Measurements from ENCODE around the gene RHEB. TPM values are rescaled to one million over a fixed set of nuclear protein-coding genes. Genes with fewer than 3 reads are reported as not detected.
A peak's percentile ranks its signal among the peaks of the same experiment; 100 is the strongest.

The RHEB gene
- total and polyA plus RNA-seq, 8 donors, result 28.6 to 65.9 (median 35.8) TPM

- WGBS, 2 donors, result 86 to 92% methylated on average over 2 of the region's 2 CpGs
- no peak for ATAC-seq
- Histone ChIP-seq H3K9me3 (no peaks in the 10 kb centered on the region), H3K4me3 (no peak overlapping the region), H3K4me1 (peaks cover 18 to 37% (median 22%) of the 10 kb centered on the region in 3 donors), H3K36me3 (no peaks in the 10 kb centered on the region), H3K27me3 (no peaks in the 10 kb centered on the region), H3K27ac (no peak overlapping the region)
- intact Hi-C loops (cut with DNase I), result no loop called here
- no peak for TF ChIP-seq CTCF (IDR thresholded peaks at IDR 0.05)
- DNase-seq, result no peak
- no peak for FAIRE-seq
These were observed 30.2 kb downstream of the RHEB start for GRCh38 chr7:151489498-151489897.

- peaks cover 4 to 26% (median 8%) of the 10 kb centered on the region in 3 donors for H3K4me1 ChIP-seq
- peaks cover 0 to 2% (median 0%) of the 10 kb centered on the region in 3 donors for H3K36me3 ChIP-seq
- ATAC-seq (no peak), DNase-seq (no peak), FAIRE-seq (no peak)
- H3K4me3 ChIP-seq, result no peak overlapping the region
- H3K27ac ChIP-seq, result no peak overlapping the region
- no peaks in the 10 kb centered on the region for H3K9me3 ChIP-seq
- intact Hi-C loops (cut with DNase I), result no loop called here
- no peak for TF ChIP-seq CTCF (IDR thresholded peaks at IDR 0.05)
- no peaks in the 10 kb centered on the region for H3K27me3 ChIP-seq
These were observed 31.6 kb downstream of the RHEB start for GRCh38 chr7:151488096-151488495.

- Histone ChIP-seq H3K27ac (no peak overlapping the region), H3K4me3 (no peak overlapping the region), H3K9me3 (no peaks in the 10 kb centered on the region), H3K4me1 (peaks cover 3 to 26% (median 7%) of the 10 kb centered on the region in 3 donors), H3K27me3 (no peaks in the 10 kb centered on the region), H3K36me3 (peaks cover 0 to 4% (median 3%) of the 10 kb centered on the region in 3 donors)
- WGBS, 2 donors, result 87 to 90% methylated on average over 2 of the region's 2 CpGs
- no peak for FAIRE-seq
- intact Hi-C loops (cut with DNase I), result no loop called here
- ATAC-seq, result no peak
- DNase-seq, result no peak
- TF ChIP-seq CTCF (IDR thresholded peaks at IDR 0.05), result no peak
These were observed 32.5 kb downstream of the RHEB start for GRCh38 chr7:151487228-151487627.

- DNase-seq (no peak), ATAC-seq (no peak), FAIRE-seq (no peak)
- H3K4me1 ChIP-seq, result peaks cover 2 to 17% (median 2%) of the 10 kb centered on the region in 3 donors
- intact Hi-C loops (cut with DNase I), result no loop called here
- H3K4me3 ChIP-seq, result no peak overlapping the region
- 92 to 97% methylated on average over 3 of the region's 3 CpGs for WGBS, 2 donors
- no peak for TF ChIP-seq CTCF (IDR thresholded peaks at IDR 0.05)
- no peaks in the 10 kb centered on the region for H3K27me3 ChIP-seq
- H3K27ac ChIP-seq, result no peak overlapping the region
- H3K36me3 ChIP-seq, result peaks cover 0 to 4% (median 3%) of the 10 kb centered on the region in 3 donors
- H3K9me3 ChIP-seq, result no peaks in the 10 kb centered on the region
These were observed 33.6 kb downstream of the RHEB start for GRCh38 chr7:151486074-151486473.

- DNase-seq, result no peak
- Histone ChIP-seq H3K27ac (peak overlapping the region in 2 of 4 donors; percentile 15 to 71), H3K27me3 (no peaks in the 10 kb centered on the region), H3K4me3 (no peak overlapping the region), H3K9me3 (no peaks in the 10 kb centered on the region), H3K36me3 (peaks cover 0 to 4% (median 3%) of the 10 kb centered on the region in 3 donors), H3K4me1 (peaks cover 0 to 14% (median 0%) of the 10 kb centered on the region in 3 donors)
- no peak for TF ChIP-seq CTCF (IDR thresholded peaks at IDR 0.05)
- FAIRE-seq, result no peak
- WGBS, 2 donors, result 73 to 81% methylated on average over 7 of the region's 7 CpGs
- ATAC-seq, result peak; percentile 71 to 84 (median 82)
- intact Hi-C loops (cut with DNase I), result no loop called here
These were observed 34.6 kb downstream of the RHEB start for GRCh38 chr7:151484971-151485707.

All from pancreas (tissue), 10 donors.